Stomach (tissue), 9 donors: ENCODE results near the gene FCN3. TPM values are rescaled to one million over a fixed set of nuclear protein-coding genes. Genes with fewer than 3 reads are reported as not detected.

Experiments
- DNase-seq, 2 donors: peaks; one replicate each; pipeline versions ENCODE4 v3.0.0 to v3.0.0-alpha.2; 2013 to 2019
- H3K27ac ChIP-seq, 5 donors: fragments of 200-600 bp in 4 of 5; sonication (generic) in 4 of 5; one replicate each; pipeline ENCODE4 v1.5.1; 2013 to 2019; ENCODE audit warnings: mild to moderate bottlenecking in 1 of 5, moderate library complexity in 1 of 5
- H3K27me3 ChIP-seq, 3 donors: fragments of 200-600 bp; sonication (generic); one replicate each; pipeline ENCODE4 v1.5.1; 2017 to 2019; ENCODE audit warnings: mixed run types in 1 of 3
- H3K36me3 ChIP-seq, 4 donors: fragments of 200-600 bp; sonication (generic); 1 replicate in 3 of 4; 2 replicates in 1 of 4; pipeline ENCODE4 v1.5.1; 2016 to 2019
- H3K4me1 ChIP-seq, 4 donors: fragments of 200-600 bp; sonication (generic); one replicate each; pipeline ENCODE4 v1.5.1; 2016 to 2019
- H3K4me3 ChIP-seq, 4 donors: fragments of 200-600 bp; sonication (generic) in 3 of 4; one replicate each; pipeline ENCODE4 v1.5.1; 2016 to 2019; ENCODE audit warnings: mild to moderate bottlenecking in 1 of 4
- H3K9me3 ChIP-seq, 4 donors: fragments of 200-600 bp; sonication (generic); one replicate each; pipeline ENCODE4 v1.5.1; 2016 to 2019
- CTCF ChIP-seq, 7 experiments: fragments of 450-650 bp in 4 of 7; fragments of 200-600 bp in 3 of 7; sonication (generic) in 3 of 7; IDR thresholded peaks; one replicate each; pipeline ENCODE4 v1.5.1; 2016 to 2019; ENCODE audit warnings: antibody characterized with exemption in 7 of 7, control low read depth in 2 of 7, mild to moderate bottlenecking in 1 of 7
- EP300 ChIP-seq: sonication (generic); formaldehyde crosslinking; IDR thresholded peaks from one replicate; pipeline ENCODE4 v1.6.1; 2017; ENCODE audit warnings: antibody characterized with exemption
- POLR2A ChIP-seq, 4 donors: fragments of 450-650 bp; IDR thresholded peaks; one replicate each; pipeline ENCODE4 v1.6.1; 2016; ENCODE audit warnings: antibody characterized with exemption in 4 of 4, control low read depth in 2 of 4, mild to moderate bottlenecking in 1 of 4, moderate library complexity in 1 of 4
- POLR2AphosphoS5 ChIP-seq, 3 donors: sonication (generic); formaldehyde crosslinking; IDR thresholded peaks; one replicate each; pipeline ENCODE4 v1.6.1; 2016; ENCODE audit warnings: antibody characterized with exemption in 3 of 3
- WGBS, 5 donors: extraction: QIAGEN DNeasy Blood & Tissue Kit in 3 of 5; methylation state at CpG; one replicate each; pipeline versions ENCODE4 v1.1.5 to v1.1.7; 2013 to 2018; 5-methylcytosine and 5-hydroxymethylcytosine counted together
- intact Hi-C: fragments of 100-400 bp; cut with DNase I; formaldehyde crosslinking; loops from one replicate; pipeline ENCODE4 v1.15.1; 2023; ENCODE audit warnings: low total_unique reads
- polyA plus RNA-seq, 3 donors: library from polyadenylated mRNA; stranded (reverse); fragments of 200-250 nt; gene quantifications; one replicate each; pipeline ENCODE4 v1.2.3, GENCODE V29; 2013
- total RNA-seq, 5 donors: library from RNA; depleted of rRNA; stranded (reverse); fragments of >200 nt; gene quantifications; one replicate each; pipeline versions ENCODE4 v1.1.0 to v1.2.3, GENCODE V29; 2014 to 2016
- donor health status: healthy with polysubstance abuse.
- donor health status: Bipolar disorder and iron deficiency.
- donor health status: healthy.

FCN3 gene
- total and polyA plus RNA-seq, 8 donors = 0.55 to 15.2 (median 4.6) TPM; not detected in 2

- no peaks in the 10 kb centered on the region for H3K9me3 ChIP-seq
- H3K27me3 ChIP-seq = no peaks in the 10 kb centered on the region
- DNase-seq = peak; percentile 63 to 77
- H3K27ac ChIP-seq = peak overlapping the region in 1 of 5 donors; percentile 8
- intact Hi-C loops = no loop called here
- 61 to 69% (median 66%) methylated on average over 8 to 11 of the region's 11 CpGs for WGBS, 5 donors
- peaks cover 54 to 96% (median 90%) of the 10 kb centered on the region in 4 donors for H3K36me3 ChIP-seq
- H3K4me3 ChIP-seq = no peak overlapping the region
- TF ChIP-seq POLR2AphosphoS5 (IDR thresholded peaks at IDR 0.05) (no peak), POLR2A (IDR thresholded peaks at IDR 0.05) (no peak), CTCF (IDR thresholded peaks at IDR 0.05) (peak in 5 of 7 experiments; percentile 74 to 89 (median 82)), EP300 (no peak)
- H3K4me1 ChIP-seq = peaks cover 0 to 25% (median 12%) of the 10 kb centered on the region in 4 donors
These were observed 41.9 kb downstream of the FCN3 start for GRCh38 chr1:27332536-27333281.

DNA sequence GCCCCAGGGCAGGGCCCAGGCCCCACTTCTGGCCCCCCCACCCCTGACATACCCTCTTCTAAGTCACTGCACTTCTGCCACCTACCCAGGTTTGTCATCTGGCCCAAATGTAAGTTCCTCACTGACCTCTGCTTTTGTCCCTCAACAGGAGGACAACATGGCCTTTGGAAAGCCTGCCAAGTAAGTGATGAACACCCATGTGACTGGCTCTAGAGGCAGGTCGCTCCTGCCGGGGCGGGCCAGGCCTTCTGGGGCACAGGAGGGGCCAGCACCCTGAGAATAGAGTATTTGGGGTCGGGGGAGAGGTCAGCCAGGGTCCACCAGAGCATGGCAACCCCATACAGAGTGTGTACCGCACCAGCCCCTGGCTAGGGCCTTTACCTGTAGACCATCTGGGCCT lies 42.7 kb downstream of the FCN3 start:
- intact Hi-C loops = no loop called here
- H3K27ac ChIP-seq = no peak overlapping the region
- H3K9me3 ChIP-seq = no peaks in the 10 kb centered on the region
- H3K4me1 ChIP-seq = peaks cover 0 to 33% (median 18%) of the 10 kb centered on the region in 4 donors
- H3K36me3 ChIP-seq = peaks cover 60 to 97% (median 92%) of the 10 kb centered on the region in 4 donors
- no peak for DNase-seq
- WGBS, 5 donors = 60 to 83% (median 78%) methylated on average over 5 of the region's 5 CpGs
- H3K4me3 ChIP-seq = no peak overlapping the region
- H3K27me3 ChIP-seq = no peaks in the 10 kb centered on the region
- TF ChIP-seq CTCF (IDR thresholded peaks at IDR 0.05) (no peak), POLR2A (IDR thresholded peaks at IDR 0.05) (no peak), POLR2AphosphoS5 (IDR thresholded peaks at IDR 0.05) (no peak), EP300 (no peak)

GRCh38 chr1:27331426-27331825 lies 43.2 kb downstream of the FCN3 start:
- 88 to 96% (median 92%) methylated on average over 2 to 3 of the region's 3 CpGs for WGBS, 5 donors
- Histone ChIP-seq H3K27ac (no peak overlapping the region), H3K27me3 (no peaks in the 10 kb centered on the region), H3K4me1 (peaks cover 0 to 38% (median 22%) of the 10 kb centered on the region in 4 donors), H3K36me3 (peaks cover 62 to 97% (median 92%) of the 10 kb centered on the region in 4 donors), H3K9me3 (no peaks in the 10 kb centered on the region), H3K4me3 (no peak overlapping the region)
- TF ChIP-seq POLR2A (IDR thresholded peaks at IDR 0.05) (no peak), POLR2AphosphoS5 (IDR thresholded peaks at IDR 0.05) (no peak), EP300 (no peak), CTCF (IDR thresholded peaks at IDR 0.05) (no peak)
- intact Hi-C loops = no loop called here
- DNase-seq = no peak

DNA sequence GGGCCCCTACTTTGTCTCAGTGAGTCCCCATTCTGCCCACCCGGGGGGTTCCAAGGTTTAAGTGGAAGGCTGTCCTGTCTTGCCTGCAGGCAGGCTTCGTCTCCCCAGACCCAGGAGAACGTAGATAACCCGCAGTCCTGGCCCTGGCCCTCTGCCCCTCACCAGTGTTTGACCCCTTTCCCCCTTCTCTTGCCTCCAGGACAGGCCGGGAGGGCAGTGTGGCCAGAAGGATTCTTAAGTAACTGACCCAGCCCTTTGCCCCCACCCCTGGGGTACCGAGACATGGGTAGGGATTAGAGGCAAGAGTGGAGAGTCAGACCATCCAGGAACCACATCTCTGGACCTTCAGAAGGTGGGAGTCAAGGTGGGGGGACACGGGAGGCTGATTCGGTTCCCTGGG lies 43.8 kb downstream of the FCN3 start:
- no peak for TF ChIP-seq CTCF (IDR thresholded peaks at IDR 0.05)
- no peak for TF ChIP-seq POLR2A (IDR thresholded peaks at IDR 0.05)
- Histone ChIP-seq H3K36me3 (peaks cover 62 to 97% (median 92%) of the 10 kb centered on the region in 4 donors), H3K4me3 (no peak overlapping the region), H3K27ac (no peak overlapping the region), H3K4me1 (peaks cover 0 to 44% (median 26%) of the 10 kb centered on the region in 4 donors), H3K9me3 (no peaks in the 10 kb centered on the region), H3K27me3 (no peaks in the 10 kb centered on the region)
- no peak for DNase-seq
- intact Hi-C loops = no loop called here
- WGBS, 5 donors = 74 to 85% (median 84%) methylated on average over 8 of the region's 8 CpGs
